PC-9 (cell line): ENCODE data around the gene PATJ.

Source experiments
- EZH2 ChIP-seq: fragments of 200-600 bp; sonication (generic); IDR thresholded peaks from 2 replicates; pipeline ENCODE4 v1.8.0; 2017; ENCODE audit warnings: antibody characterized with exemption, low read depth
- TF ChIP-seq, protein P1 (sequence below): fragments of 200-600 bp; sonication (generic); conservative IDR thresholded peaks from 2 replicates; pipeline ENCODE4 v1.6.1; 2017; ENCODE audit warnings: mixed run types, antibody characterized with exemption, mild to moderate bottlenecking, moderate library complexity

DNA sequence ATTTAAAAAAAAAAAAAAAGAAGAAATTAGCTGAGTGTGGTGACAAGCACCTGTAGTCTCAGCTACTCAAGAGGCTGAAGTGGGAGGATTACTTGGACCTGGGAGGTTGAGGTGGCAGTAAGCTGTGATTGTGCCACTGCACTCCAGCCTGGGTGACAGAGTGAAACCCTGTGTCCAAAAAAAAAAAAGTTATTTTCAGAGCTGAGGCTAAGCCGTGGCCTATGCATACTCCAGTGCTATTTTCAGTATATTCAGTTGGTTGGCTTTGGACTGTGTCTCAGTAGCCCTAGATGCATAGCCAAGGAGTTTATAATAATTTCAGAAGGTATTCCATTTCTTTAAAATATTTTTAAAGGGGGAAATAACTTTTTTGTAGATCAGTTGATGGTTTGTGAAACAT lies 311.9 kb downstream of the PATJ start:
- TF ChIP-seq, protein P1, sequence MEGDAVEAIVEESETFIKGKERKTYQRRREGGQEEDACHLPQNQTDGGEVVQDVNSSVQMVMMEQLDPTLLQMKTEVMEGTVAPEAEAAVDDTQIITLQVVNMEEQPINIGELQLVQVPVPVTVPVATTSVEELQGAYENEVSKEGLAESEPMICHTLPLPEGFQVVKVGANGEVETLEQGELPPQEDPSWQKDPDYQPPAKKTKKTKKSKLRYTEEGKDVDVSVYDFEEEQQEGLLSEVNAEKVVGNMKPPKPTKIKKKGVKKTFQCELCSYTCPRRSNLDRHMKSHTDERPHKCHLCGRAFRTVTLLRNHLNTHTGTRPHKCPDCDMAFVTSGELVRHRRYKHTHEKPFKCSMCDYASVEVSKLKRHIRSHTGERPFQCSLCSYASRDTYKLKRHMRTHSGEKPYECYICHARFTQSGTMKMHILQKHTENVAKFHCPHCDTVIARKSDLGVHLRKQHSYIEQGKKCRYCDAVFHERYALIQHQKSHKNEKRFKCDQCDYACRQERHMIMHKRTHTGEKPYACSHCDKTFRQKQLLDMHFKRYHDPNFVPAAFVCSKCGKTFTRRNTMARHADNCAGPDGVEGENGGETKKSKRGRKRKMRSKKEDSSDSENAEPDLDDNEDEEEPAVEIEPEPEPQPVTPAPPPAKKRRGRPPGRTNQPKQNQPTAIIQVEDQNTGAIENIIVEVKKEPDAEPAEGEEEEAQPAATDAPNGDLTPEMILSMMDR = no peak
- no peak for TF ChIP-seq EZH2
